DOHH2 (cell line): ENCODE results near the gene CDH18.

Experiments
- EZH2phosphoT487 ChIP-seq: fragments of 200-600 bp; sonication (generic); IDR thresholded peaks from 2 replicates; pipeline ENCODE4 v1.6.1; 2017; ENCODE audit warnings: borderline replicate concordance, mild to moderate bottlenecking, antibody characterized with exemption, low read length, moderate library complexity, mixed read lengths
- TF ChIP-seq, protein P1 (sequence below): fragments of 200-600 bp; sonication (generic); IDR thresholded peaks from one replicate; pipeline ENCODE4 v1.5.1; 2014; ENCODE audit warnings: antibody characterized with exemption, mild to moderate bottlenecking, low read depth, low read length; ENCODE audit not compliant: poor library complexity, severe bottlenecking

DNA sequence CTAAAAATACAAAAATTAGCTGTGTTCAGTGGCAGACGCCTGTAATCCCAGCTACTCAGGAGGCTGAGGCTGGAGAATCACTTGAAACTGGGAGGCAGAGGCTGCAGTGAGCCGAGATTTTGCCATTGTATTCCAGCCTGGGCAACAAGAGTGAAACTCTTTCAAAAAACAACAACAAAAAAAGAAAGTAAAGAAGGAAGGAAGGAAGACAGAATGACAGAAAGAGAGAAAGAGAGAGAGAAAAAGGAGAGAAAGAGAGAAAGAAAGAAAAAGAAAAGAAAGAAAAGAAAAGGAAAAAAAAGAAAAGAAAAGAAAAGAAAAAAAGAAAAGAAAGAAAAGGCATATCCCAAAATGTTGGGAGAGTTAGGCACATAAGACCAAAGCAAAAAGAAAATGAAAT lies 278.6 kb downstream of the CDH18 start:
- TF ChIP-seq, protein P1, sequence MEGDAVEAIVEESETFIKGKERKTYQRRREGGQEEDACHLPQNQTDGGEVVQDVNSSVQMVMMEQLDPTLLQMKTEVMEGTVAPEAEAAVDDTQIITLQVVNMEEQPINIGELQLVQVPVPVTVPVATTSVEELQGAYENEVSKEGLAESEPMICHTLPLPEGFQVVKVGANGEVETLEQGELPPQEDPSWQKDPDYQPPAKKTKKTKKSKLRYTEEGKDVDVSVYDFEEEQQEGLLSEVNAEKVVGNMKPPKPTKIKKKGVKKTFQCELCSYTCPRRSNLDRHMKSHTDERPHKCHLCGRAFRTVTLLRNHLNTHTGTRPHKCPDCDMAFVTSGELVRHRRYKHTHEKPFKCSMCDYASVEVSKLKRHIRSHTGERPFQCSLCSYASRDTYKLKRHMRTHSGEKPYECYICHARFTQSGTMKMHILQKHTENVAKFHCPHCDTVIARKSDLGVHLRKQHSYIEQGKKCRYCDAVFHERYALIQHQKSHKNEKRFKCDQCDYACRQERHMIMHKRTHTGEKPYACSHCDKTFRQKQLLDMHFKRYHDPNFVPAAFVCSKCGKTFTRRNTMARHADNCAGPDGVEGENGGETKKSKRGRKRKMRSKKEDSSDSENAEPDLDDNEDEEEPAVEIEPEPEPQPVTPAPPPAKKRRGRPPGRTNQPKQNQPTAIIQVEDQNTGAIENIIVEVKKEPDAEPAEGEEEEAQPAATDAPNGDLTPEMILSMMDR = no peak
- no peak for TF ChIP-seq EZH2phosphoT487
